HG03575 (cell line): Measurements from ENCODE around the gene LILRA6.
"Not testable (repeated sequence)": the region's sequence is repeated elsewhere in the genome, so short reads cannot be mapped to it uniquely, and the experiment has no call there.

Experiments used
- ATAC-seq: cut with Tn5 transposase; IDR thresholded peaks from one replicate; pipeline ENCODE4 v1.9.1; 2021; ENCODE audit not compliant: unreplicated experiment, insufficient number of reproducible peaks, low FRiP score; ENCODE audit errors: extremely low read depth

The LILRA6 gene

GRCh38 chr19:54214734-54215133, 27.9 kb downstream of the LILRA6 start:
- ATAC-seq: not testable (repeated sequence)

GRCh38 chr19:54214217-54214616, 28.4 kb downstream of the LILRA6 start:
- not testable (repeated sequence) for ATAC-seq

GRCh38 chr19:54211235-54211634, 31.4 kb downstream of the LILRA6 start:
- no peak for ATAC-seq

- no peak for ATAC-seq
Observed at GRCh38 chr19:54209811-54210494, 32.6 kb downstream of the LILRA6 start.

GRCh38 chr19:54209058-54209810, 33.4 kb downstream of the LILRA6 start:
- ATAC-seq: no peak

GRCh38 chr19:54208784-54209057, 33.9 kb downstream of the LILRA6 start:
- ATAC-seq: no peak

- no peak for ATAC-seq
Observed at GRCh38 chr19:54207983-54208783, 34.4 kb downstream of the LILRA6 start.

- ATAC-seq: no peak
Observed at GRCh38 chr19:54207676-54207982, 35.0 kb downstream of the LILRA6 start.

- not testable (repeated sequence) for ATAC-seq
Observed at GRCh38 chr19:54207193-54207592, 35.4 kb downstream of the LILRA6 start.

GRCh38 chr19:54206831-54207177, 35.8 kb downstream of the LILRA6 start:
- ATAC-seq: no peak

- ATAC-seq: no peak
Observed at GRCh38 chr19:54206030-54206830, 36.4 kb downstream of the LILRA6 start.

- no peak for ATAC-seq
Observed at GRCh38 chr19:54204767-54205468, 37.7 kb downstream of the LILRA6 start.

GRCh38 chr19:54203151-54203611, 39.4 kb downstream of the LILRA6 start:
- ATAC-seq: no peak

GRCh38 chr19:54201980-54202379, 40.6 kb downstream of the LILRA6 start:
- no peak for ATAC-seq

GRCh38 chr19:54201172-54201701, 41.4 kb downstream of the LILRA6 start:
- no peak for ATAC-seq

GRCh38 chr19:54199401-54199800, 43.2 kb downstream of the LILRA6 start:
- no peak for ATAC-seq

- ATAC-seq: no peak
Observed at GRCh38 chr19:54197121-54197520, 45.5 kb downstream of the LILRA6 start.

- ATAC-seq: no peak
Observed at GRCh38 chr19:54196536-54196935, 46.1 kb downstream of the LILRA6 start.

- not testable (repeated sequence) for ATAC-seq
Observed at GRCh38 chr19:54194463-54194862, 48.1 kb downstream of the LILRA6 start.
